Stomach (tissue), 4 donors: ENCODE data around the gene UBA1.

Experiments used
- CTCF ChIP-seq, 7 experiments: fragments of 450-650 bp in 4 of 7; fragments of 200-600 bp in 3 of 7; sonication (generic) in 3 of 7; IDR thresholded peaks; one replicate each; pipeline ENCODE4 v1.5.1; 2016 to 2019; ENCODE audit warnings: antibody characterized with exemption in 7 of 7, control low read depth in 2 of 7, mild to moderate bottlenecking in 1 of 7
- EP300 ChIP-seq: sonication (generic); formaldehyde crosslinking; IDR thresholded peaks from one replicate; pipeline ENCODE4 v1.6.1; 2017; ENCODE audit warnings: antibody characterized with exemption
- POLR2A ChIP-seq, 4 donors: fragments of 450-650 bp; IDR thresholded peaks; one replicate each; pipeline ENCODE4 v1.6.1; 2016; ENCODE audit warnings: antibody characterized with exemption in 4 of 4, control low read depth in 2 of 4, mild to moderate bottlenecking in 1 of 4, moderate library complexity in 1 of 4

- TF ChIP-seq CTCF (IDR thresholded peaks at IDR 0.05) (no peak), POLR2A (IDR thresholded peaks at IDR 0.05) (no peak), EP300 (no peak)
These were observed 6.9 kb downstream of the UBA1 start for GRCh38 chrX:47200385-47201150.
